Fibroblast of villous mesenchyme (primary cell): ENCODE measurements around the gene GTF2IRD1. TPM values are rescaled to one million over a fixed set of nuclear protein-coding genes. Genes with fewer than 3 reads are reported as not detected.
A peak's percentile ranks its signal among the peaks of the same experiment; 100 is the strongest.

Experiments
- DNase-seq: peaks from one replicate; pipeline ENCODE4 v3.0.0-alpha.2; 2010; ENCODE audit warnings: low read depth
- H3K4me3 ChIP-seq: 2 replicates; pipeline ENCODE4 v1.5.1; 2011; ENCODE audit warnings: low read depth, mild to moderate bottlenecking, low read length
- total RNA-seq: library from RNA; depleted of rRNA; stranded (reverse); fragments of >200 nt; gene quantifications from 2 replicates; pipeline ENCODE4 v1.2.3, GENCODE V29; 2012
- TF ChIP-seq, protein P1 (sequence below): IDR thresholded peaks from 2 replicates; pipeline ENCODE4 v1.5.1; 2012; ENCODE audit warnings: low read depth, mild to moderate bottlenecking, low read length; ENCODE audit not compliant: insufficient read depth

GTF2IRD1 gene, protein sequence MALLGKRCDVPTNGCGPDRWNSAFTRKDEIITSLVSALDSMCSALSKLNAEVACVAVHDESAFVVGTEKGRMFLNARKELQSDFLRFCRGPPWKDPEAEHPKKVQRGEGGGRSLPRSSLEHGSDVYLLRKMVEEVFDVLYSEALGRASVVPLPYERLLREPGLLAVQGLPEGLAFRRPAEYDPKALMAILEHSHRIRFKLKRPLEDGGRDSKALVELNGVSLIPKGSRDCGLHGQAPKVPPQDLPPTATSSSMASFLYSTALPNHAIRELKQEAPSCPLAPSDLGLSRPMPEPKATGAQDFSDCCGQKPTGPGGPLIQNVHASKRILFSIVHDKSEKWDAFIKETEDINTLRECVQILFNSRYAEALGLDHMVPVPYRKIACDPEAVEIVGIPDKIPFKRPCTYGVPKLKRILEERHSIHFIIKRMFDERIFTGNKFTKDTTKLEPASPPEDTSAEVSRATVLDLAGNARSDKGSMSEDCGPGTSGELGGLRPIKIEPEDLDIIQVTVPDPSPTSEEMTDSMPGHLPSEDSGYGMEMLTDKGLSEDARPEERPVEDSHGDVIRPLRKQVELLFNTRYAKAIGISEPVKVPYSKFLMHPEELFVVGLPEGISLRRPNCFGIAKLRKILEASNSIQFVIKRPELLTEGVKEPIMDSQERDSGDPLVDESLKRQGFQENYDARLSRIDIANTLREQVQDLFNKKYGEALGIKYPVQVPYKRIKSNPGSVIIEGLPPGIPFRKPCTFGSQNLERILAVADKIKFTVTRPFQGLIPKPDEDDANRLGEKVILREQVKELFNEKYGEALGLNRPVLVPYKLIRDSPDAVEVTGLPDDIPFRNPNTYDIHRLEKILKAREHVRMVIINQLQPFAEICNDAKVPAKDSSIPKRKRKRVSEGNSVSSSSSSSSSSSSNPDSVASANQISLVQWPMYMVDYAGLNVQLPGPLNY
- 13.4 and 17.1 TPM in 2 replicates for total RNA-seq

DNA sequence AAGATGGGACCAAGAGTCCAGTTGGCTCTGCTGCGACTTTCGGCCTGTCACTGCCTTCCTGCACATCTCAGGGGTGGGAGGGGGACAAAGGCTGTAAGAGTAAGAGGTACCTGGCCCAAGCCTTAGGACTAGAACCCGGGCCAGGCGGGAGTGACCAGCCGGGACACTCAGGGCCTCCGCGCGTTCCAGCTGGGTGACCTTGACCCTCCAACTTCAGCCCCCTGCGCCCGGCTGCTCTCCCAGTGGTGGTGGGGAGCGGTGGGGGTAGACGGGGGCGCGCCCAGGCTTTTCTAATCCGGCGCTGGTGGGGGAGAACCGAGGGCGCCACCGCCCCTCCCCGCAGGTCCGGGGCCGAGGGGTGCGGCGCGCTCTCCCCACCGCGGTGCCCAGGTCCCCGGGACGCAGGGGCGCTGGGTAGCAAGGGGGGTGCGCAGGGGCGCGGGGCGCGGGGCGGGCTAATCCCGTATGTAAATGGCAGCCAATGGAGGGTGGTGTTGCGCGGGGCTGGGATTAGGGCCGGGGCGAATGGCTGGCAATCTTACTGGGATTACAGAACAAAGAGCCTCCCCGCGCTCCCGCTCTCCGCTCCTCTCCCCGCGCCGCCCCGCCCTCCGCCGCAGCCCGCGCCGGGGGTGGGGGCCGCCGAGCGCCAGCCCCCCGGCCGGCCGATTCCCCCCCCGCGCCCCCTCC is at the start of gene GTF2IRD1:
Gene GTF2IRD1 (plus strand): TSS at position 585 of the 690 bp plus-strand sequence. CDS start 54,175 bp downstream, outside the sequence.
- H3K4me3 ChIP-seq = peak within 1 kb of the TSS; percentile 72
- TF ChIP-seq, protein P1, sequence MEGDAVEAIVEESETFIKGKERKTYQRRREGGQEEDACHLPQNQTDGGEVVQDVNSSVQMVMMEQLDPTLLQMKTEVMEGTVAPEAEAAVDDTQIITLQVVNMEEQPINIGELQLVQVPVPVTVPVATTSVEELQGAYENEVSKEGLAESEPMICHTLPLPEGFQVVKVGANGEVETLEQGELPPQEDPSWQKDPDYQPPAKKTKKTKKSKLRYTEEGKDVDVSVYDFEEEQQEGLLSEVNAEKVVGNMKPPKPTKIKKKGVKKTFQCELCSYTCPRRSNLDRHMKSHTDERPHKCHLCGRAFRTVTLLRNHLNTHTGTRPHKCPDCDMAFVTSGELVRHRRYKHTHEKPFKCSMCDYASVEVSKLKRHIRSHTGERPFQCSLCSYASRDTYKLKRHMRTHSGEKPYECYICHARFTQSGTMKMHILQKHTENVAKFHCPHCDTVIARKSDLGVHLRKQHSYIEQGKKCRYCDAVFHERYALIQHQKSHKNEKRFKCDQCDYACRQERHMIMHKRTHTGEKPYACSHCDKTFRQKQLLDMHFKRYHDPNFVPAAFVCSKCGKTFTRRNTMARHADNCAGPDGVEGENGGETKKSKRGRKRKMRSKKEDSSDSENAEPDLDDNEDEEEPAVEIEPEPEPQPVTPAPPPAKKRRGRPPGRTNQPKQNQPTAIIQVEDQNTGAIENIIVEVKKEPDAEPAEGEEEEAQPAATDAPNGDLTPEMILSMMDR = no peak
- DNase-seq = peak; percentile 88

DNA sequence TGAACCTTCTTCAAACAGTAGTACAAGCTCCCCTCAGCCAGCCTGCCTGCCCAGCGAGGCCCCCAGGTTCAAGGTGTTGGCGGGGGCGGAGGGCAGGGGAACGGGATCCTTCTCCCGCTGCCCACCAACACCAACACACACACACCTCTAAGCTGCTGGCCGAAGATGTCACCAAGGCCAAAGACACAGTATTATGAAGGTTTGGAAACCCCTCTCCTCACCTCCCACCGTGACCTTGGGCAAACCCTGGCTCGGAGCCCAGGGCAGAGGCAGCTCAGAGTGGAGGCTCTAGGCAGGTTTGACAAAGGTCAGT is 49.4 kb upstream of the GTF2IRD1 start:
- TF ChIP-seq, protein P1 = no peak
- DNase-seq = no peak
- no peak overlapping the region for H3K4me3 ChIP-seq

DNA sequence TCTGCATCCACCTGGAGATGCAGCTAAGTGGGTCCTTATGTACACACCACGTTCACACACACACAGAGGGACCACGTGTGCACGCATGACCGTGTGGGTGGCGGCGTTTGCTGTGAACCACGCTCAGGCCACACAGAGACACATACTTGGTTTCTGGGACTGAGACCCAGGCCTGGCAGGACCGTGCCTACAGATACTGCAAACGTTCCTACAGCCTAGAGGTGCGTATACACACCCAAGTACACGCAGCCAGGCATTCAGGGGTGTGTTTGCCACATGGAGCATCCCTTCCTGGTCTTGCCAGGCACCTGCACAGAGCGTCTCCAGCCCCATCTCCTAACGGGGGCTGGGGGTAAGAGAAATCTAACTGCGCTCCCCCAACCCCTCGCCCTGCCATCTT is 49.0 kb upstream of the GTF2IRD1 start:
- no peak for DNase-seq
- TF ChIP-seq, protein P1 = no peak
- no peak overlapping the region for H3K4me3 ChIP-seq

DNA sequence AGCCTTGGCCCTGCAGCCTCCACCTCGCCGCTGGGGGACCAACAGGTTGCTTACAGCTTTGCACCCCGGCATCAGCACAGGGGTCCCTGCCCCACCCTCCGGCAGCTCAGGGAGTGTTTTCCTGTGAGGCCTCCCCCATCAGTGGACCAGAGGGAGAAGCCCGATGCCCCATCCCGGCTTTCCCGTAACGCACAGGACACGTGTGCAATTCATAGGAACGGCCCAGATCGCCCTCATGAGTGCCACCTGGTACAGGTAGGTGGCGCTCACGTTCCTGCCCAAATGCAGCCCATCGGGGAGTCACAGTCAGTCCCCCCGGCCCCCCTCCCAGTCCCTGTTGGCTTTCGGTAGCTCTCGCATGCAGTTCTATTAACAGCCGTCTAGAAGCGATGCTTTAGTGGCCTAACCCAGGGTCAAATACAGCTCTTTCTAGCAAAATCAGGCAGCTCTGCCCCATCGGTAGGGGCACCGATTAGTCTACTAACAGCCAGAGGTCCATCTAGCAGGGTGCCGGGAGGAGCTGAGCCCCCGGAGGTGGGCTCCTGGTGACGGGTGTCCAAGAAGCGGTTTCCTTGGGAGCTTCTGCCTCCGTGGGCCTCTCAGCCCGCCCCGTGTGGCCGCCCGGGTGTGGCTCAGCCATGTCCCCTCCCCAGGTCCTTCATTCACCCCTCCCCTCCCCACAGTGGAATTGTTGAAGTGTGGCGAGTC is 48.4 kb upstream of the GTF2IRD1 start:
- TF ChIP-seq, protein P1 = peak; percentile 43
- H3K4me3 ChIP-seq = no peak overlapping the region
- DNase-seq = no peak

DNA sequence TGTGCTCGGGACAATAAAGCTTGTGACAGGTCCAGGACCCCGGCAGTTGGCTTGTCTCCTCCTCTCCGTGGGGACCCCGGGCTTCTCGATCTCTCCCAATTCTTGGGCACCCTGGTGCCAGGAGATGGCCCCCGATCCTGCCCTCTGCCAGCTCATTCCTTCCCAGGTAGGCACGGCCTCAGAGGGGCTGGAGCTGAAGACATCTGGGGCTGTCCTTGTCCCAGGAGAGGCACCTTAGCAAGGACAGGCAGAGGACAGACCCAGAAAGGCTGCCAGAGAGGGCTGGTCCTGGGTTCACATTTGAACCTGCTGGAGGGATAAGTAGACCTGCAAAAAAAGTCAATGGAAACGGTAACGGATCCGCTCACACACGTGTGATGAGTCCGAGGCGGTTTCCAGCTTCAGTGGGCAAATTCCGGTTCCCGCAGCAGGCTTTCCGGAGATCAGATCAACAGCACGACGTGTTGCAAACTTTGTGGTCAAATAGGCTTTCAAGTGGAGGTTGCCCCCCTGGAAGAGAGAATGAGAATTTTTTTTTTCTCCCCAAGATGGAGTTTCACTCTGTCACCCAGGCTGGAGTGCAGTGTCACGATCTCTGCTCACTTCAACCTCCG is 47.7 kb upstream of the GTF2IRD1 start:
- TF ChIP-seq, protein P1 = no peak
- no peak for DNase-seq
- no peak overlapping the region for H3K4me3 ChIP-seq
